Mammary epithelial cell (primary cell): Measurements from ENCODE around the gene GALE.

Source experiments
- EZH2 ChIP-seq: IDR thresholded peaks from 2 replicates; pipeline ENCODE4 v1.6.1; 2012; ENCODE audit warnings: low read length, inconsistent platforms, borderline replicate concordance
- TF ChIP-seq, protein P1 (sequence below), 2 donors: IDR thresholded peaks in 1 of 2; conservative IDR thresholded peaks in 1 of 2; 2 replicates each; pipeline ENCODE4 v1.5.1; 2011 to 2012; ENCODE audit warnings: inconsistent platforms in 2 of 2, low read length in 2 of 2, mild to moderate bottlenecking in 2 of 2, control low read depth in 1 of 2, low read depth in 1 of 2; ENCODE audit not compliant: insufficient read depth in 1 of 2; ENCODE audit errors: extremely low read depth in 1 of 2

DNA sequence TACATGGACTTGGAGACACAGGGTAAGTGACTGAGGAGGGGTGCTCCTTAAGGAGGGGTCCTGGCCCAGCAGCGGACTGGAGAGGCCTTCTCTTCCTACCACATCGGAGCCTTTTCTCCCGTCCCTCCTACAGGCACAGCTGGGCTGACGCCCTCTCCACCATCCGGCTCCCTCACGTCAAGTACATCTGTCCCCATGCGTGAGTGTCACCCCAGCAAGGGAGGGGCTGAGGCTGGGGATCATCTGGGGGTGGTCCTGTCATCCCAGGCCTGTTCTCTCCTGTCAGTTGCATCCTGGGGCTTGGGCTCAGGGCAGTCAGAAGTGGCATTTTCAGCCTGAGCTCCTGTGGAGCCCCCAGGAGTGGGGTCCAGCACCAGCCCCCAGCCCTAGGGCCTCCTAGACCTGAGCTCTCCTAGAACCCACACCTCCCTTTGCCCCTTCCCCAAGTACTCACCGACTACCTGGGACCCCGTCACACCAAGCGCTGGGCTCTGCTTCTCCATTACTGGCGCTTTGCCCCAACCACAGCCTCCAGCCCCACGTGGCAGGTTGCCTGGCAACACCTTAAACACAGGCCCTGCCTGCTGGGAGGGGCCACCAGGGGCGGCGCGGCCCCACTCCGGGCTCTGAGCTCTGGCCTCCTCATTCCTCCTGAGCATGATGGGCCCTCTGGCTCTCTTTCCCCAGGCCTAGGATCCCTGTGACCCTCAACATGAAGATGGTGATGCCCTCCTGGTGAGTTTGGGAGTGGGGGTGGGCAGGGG lies 7.4 kb downstream of the GALE start:
- TF ChIP-seq EZH2: no peak
- TF ChIP-seq, protein P1, sequence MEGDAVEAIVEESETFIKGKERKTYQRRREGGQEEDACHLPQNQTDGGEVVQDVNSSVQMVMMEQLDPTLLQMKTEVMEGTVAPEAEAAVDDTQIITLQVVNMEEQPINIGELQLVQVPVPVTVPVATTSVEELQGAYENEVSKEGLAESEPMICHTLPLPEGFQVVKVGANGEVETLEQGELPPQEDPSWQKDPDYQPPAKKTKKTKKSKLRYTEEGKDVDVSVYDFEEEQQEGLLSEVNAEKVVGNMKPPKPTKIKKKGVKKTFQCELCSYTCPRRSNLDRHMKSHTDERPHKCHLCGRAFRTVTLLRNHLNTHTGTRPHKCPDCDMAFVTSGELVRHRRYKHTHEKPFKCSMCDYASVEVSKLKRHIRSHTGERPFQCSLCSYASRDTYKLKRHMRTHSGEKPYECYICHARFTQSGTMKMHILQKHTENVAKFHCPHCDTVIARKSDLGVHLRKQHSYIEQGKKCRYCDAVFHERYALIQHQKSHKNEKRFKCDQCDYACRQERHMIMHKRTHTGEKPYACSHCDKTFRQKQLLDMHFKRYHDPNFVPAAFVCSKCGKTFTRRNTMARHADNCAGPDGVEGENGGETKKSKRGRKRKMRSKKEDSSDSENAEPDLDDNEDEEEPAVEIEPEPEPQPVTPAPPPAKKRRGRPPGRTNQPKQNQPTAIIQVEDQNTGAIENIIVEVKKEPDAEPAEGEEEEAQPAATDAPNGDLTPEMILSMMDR (conservative IDR thresholded peaks at IDR 0.05 in 1 of 2, IDR thresholded peaks at IDR 0.05 in 1 of 2; ENCODE audit: extremely low read depth in 1 of 2, insufficient read depth in 1 of 2, low read depth in 1 of 2, low read length in 2 of 2): no peak
